GM12872 (cell line): ENCODE results near the gene TLNRD1.

Experiments used
- TF ChIP-seq, protein P1 (sequence below): IDR thresholded peaks from 3 replicates; pipeline ENCODE4 v1.5.1; 2011; ENCODE audit warnings: low read depth, mild to moderate bottlenecking, low read length, moderate library complexity; ENCODE audit not compliant: insufficient read depth

The TLNRD1 gene

DNA sequence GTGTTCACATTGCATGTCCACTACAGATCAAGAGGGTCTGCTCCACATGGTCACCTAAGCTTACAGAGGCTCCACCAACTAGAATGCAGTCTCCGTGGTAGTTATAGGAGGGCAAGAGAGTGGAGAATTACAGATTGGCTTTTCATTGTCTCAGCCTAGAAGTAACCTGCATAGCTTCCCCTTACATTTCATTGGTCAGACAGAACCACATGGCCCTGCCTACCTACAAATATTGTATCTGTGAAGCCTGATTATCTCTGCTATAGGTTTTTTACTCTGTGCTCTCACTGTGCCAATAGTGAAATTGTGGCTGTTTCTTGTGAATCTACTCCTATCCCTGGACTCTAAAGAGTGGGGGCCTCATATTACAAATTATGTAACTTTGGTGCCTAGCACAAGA, 2.5 kb upstream of the TLNRD1 start:
- TF ChIP-seq, protein P1, sequence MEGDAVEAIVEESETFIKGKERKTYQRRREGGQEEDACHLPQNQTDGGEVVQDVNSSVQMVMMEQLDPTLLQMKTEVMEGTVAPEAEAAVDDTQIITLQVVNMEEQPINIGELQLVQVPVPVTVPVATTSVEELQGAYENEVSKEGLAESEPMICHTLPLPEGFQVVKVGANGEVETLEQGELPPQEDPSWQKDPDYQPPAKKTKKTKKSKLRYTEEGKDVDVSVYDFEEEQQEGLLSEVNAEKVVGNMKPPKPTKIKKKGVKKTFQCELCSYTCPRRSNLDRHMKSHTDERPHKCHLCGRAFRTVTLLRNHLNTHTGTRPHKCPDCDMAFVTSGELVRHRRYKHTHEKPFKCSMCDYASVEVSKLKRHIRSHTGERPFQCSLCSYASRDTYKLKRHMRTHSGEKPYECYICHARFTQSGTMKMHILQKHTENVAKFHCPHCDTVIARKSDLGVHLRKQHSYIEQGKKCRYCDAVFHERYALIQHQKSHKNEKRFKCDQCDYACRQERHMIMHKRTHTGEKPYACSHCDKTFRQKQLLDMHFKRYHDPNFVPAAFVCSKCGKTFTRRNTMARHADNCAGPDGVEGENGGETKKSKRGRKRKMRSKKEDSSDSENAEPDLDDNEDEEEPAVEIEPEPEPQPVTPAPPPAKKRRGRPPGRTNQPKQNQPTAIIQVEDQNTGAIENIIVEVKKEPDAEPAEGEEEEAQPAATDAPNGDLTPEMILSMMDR, result no peak

DNA sequence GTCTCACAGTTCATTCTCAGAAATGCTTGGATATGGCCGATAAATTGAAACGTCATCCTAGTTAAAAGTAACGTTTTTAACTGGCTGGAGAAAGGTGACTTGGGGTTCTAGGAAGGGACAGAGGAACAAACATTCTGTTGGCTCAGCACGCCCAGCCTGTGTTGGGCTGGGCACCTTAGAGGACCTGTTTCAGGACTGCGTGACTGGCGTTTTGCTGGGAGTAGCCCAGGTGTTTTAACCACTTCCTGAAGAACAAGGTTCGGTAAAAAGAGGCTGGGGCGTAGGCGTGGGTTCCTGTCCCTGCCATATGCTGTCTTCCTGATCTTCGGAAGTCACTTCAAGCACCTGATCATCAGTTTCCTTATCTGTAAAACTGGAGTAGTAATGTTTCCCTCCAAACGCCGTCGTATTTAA, 1.1 kb upstream of the TLNRD1 start:
- TF ChIP-seq, protein P1, result no peak

DNA sequence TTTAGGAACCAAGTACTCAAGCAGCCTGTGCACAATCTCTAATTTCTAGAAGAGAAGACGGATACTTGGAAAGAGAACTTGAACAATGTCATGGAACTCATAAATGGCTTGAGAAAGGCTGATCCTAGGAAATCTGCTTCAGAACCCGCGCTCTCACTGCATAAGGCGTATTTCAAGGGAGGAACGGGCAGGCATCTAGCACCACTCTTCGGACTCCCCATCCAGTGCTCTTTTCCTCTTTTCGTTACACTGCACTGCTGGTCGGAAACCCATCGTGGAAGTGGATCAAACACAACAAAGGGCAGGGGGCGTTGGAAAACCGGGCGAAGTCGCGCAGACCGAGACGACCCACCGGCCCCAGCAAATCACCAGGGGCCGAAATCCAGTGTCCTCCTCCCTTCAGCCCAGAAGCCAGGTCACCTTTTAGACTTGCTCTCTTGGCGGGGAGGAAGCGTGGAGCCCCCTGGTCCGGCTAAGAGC, 539 bp upstream of the TLNRD1 start:
- TF ChIP-seq, protein P1, result no peak

DNA sequence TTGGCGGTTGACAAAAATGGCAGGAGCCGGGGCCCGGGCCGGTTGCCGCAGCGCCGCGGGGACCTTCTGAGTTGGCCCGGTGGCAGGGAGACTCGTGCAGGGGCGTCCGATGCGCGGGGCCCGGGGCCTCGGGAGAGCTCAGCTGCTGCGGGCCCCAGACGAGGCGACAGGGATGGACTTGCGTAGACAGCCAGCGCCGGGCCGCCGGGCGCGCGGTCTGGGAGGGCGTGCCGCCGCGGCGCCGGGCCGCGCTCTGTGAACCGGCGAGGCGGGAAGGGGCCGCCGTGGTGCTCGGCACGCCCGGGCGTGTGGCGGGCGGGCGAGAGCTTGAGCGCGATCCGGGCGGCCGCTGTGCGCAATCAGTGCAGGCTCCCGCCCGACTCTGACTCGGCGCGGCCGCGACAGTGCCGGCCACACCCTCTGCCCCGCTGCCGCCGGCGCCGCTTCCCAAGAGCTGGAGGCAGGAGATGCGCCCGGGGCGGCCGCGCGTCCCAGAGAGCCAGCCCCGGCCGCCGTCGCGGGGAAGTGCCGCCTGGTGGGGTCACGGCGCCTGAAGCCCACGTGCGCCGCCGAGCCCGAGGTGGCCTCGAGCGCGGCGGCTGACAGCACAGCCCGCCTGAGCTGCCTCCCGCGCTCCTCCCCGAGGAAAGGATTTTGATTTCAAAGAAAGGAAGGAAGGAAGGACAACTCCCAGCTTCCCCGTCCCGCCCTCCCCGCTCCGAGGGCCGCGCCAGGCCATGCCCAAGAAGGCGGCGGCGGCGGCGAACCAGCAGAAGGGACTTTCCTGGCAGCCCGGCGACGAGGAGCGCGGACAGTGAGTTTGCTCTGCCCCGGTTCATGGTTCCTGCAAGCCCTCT, 657 bp downstream of the TLNRD1 start:
- TF ChIP-seq, protein P1, result no peak

DNA sequence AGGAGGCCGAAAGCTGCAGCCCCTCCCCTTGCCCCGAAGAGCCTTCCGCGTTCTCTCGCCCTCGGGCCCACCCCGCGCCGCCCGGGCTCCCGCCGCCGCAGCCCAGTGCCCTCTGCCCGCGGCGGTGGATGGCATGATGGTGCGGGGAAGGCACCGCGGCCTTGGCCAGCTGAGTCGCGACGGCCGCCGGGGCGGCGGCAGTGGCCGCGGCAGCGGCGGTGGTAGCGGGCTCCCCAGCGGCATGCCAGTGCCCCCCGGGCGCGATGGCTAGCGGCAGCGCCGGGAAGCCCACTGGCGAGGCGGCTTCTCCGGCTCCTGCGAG, 1.2 kb downstream of the TLNRD1 start:
- TF ChIP-seq, protein P1, result no peak

DNA sequence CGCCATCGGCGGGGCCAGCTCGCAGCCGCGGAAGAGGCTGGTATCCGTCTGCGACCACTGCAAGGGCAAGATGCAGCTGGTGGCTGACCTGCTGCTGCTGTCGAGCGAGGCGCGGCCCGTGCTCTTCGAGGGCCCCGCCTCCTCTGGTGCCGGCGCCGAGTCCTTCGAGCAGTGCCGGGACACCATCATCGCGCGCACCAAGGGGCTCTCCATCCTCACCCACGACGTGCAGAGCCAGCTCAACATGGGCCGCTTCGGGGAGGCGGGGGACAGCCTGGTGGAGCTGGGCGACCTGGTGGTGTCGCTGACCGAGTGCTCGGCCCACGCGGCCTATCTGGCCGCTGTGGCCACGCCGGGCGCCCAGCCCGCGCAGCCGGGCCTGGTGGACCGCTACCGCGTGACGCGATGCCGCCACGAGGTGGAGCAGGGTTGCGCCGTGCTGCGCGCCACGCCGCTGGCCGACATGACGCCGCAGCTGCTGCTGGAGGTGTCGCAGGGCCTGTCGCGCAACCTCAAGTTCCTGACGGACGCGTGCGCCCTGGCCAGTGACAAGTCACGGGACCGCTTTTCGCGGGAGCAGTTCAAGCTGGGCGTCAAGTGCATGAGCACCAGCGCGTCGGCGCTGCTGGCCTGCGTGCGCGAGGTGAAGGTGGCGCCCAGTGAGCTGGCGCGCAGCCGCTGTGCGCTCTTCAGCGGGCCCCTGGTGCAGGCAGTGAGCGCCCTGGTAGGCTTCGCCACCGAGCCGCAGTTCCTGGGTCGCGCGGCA, 1.8 kb downstream of the TLNRD1 start:
- TF ChIP-seq, protein P1, result no peak

DNA sequence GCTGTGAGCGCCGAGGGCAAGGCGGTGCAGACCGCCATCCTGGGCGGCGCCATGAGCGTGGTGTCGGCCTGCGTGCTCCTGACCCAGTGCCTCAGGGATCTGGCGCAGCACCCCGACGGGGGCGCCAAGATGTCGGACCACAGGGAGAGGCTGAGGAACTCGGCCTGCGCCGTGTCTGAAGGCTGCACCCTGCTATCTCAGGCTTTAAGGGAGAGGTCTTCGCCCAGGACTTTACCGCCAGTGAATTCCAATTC, 2.3 kb downstream of the TLNRD1 start:
- TF ChIP-seq, protein P1, result no peak
